OCI-M1 (cell line): Measurements from ENCODE around the gene GGT6.

Experiments
- DNase-seq: peaks from one replicate; lab custom pipeline; 2025; lab: John Stamatoyannopoulos, UW

Gene GGT6

DNA sequence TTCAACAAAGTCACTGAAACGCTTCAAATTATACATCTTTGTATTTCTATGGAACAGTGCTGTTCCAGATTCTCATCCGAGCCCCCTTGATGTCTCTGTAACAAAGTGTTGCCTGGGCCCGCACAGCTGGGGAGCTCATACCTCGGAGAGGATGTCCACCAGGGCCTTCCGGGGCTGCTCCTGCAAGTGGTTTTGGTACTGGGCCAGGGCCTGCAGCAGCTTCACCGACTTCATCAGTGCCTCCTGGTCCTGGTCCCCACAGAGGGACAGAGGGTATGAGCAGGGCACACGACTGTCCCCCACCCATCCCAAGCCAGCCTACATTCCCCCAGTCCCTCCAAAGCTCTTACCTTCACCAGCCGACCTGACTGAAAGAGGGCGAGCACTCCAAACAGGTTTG, 6.7 kb downstream of the GGT6 start:
- no peak for DNase-seq

DNA sequence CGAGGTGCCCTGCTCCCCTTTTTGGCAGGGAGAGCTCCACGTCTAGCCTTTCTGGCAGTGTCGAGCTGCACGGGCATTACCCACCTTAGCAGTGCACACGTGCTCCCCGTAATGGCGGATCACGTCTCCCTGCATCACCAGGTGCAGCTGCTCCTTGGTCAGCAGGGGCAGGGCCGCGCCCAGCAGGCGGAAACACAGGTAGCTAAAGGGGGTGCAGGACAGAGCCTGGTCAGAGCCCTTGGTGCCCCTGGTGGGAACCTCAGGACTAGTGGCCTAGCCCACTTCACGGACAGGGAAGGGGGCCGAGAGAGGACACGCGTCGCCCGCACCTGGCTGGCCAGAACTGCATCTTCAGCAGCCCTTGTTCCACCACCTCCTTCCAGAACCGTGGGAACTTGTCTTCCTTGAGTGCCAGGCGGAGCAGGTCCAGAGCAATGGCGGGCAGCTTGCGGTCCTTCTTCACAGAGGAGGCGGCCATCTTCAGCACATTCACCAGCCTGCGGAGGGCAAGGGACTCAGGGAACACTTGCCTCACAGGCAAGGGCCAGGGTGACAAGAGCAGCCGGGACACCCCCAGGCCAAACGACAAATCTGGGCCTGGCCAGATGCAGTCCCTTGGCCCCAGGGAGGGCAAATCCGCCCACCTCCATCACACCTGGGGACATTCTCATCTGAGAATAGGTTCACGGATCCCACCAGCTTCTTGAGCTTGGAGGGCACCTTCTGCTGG, 8.4 kb downstream of the GGT6 start:
- DNase-seq: no peak

DNA sequence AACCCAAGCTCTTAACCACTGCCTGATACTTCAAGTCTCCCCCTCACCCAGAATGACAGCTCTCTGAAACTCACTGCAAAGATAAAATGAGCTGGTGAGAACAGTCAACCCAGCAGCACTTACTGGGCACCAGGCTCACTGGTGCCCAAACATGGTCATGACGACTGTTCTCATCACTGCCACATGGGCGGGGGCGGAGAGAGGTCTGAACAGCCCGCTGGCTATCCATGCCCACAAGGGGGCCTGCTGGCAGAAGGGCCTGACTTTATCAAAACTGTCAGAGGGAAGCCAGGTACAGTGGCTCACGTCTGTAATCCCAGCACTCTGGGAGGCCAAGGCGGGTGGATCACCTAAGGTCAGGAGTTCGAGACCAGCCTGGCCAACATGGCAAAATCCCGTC, 9.2 kb downstream of the GGT6 start:
- no peak for DNase-seq

DNA sequence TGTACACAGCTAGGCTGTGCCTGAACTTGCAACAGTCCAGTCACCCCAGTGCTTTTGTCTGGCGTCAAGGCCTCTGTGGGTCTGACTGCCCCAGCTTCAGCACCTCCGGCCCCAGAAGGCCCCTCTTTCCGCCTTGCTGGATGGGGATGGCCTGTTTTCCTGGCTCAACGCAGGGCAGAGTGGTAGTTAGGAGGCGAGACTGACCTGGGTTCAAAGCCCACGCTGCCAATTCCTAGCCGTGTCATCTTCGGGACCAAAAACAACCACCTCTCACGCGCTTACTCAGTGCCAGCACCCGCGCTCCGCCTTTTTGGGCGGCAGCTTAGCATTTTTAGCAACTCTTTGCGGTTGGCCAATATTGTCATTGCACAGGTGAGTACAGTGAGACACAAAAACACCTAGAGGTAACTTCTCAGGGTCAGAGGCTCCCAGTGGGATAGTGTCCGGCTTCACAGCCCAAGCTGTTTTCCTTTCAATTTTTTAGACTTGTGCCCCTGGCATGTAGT, 9.8 kb downstream of the GGT6 start:
- no peak for DNase-seq

DNA sequence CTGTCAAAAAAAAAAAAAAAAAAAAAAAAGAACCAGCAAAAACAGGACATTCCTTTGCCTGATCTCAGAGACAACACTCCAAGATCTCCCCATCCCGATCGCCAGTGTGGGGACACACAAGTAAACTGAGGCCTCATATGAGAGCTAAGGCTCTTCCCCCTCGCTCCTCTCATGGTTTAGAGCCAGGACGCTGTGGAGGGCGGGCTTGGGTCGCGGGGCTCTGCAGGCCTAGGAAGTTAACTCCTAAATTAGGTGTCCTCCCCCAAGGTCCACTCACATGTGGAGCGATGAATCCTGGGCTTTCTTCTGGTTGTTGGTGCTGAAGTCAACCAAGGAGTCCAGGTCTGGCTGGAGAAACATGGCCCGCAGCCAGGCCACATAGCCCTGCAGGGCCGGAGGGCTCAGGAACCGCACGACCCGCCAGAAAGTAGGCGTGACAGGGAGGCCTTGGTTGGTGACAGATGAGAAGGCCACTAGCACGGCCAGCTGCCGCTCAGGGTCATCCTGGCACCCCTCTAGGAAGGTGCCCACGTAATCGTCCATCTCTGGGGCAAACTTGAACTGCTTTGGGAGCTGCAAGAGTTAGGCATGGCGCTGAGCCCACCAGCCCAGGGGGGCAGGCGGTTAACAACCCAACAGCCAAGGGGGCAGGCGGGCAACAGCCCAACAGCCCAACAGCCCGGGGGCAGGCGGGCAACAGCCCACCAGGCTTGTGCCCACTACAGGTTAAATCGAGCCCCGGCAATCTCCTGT, 10.4 kb downstream of the GGT6 start:
- DNase-seq: no peak

DNA sequence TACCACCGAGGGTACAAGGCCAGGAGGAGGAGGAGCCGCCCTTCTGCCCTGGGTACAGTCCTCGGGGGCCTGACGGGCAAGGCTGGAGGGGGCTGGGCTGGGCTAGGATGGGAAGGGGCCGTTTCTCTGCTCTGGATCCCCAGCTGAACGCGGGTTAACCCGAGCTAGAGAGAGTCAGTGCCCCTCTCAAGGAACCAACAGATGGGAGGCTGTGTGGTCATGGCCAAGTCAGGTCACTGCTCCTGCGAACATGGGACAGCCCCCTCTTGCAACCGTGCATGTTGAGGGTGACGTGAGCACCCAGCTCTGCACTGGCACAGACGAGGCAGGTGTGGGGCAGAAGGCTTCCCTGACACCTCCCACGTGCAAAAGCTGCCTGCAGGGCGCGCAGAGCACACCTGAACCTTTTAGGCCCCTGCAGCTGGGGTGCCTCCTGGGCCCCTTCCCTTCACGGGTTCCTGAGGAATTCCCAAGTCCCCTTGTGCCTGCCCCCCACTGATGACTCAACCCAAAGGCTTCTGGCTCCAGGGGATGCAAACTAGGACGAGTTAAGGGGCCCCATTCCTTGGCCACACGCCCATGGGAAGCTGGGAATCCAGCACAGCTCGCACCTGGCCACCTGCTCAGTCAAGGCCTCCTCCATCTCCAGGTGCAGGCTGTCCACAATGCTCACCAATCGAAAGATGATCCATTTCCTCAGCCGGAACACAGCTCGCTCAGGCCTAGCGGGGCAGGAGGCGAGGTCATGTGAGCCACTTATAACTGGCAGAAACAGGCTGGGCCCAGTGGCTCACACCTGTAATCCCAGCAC, 11.5 kb downstream of the GGT6 start:
- no peak for DNase-seq

DNA sequence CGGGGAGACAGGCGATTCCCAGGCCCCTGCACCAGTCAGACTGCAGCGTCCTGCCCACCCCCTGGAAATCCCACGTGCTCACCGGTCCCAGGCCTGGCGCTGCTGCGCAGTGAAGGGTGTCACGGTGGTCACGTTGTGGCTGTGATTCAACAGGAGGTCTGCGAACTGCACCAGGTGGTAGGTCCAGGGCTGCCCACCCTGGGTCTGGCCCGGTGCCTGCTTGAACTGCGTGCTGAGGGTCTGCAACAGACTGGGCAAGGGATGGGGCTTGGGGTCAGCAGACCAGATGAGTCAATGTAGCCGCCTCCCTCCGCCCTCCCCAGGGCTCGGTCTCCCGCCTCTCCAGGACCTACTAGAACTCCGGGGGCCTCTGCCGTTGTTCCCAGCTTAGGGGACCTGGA, 12.3 kb downstream of the GGT6 start:
- DNase-seq: no peak

DNA sequence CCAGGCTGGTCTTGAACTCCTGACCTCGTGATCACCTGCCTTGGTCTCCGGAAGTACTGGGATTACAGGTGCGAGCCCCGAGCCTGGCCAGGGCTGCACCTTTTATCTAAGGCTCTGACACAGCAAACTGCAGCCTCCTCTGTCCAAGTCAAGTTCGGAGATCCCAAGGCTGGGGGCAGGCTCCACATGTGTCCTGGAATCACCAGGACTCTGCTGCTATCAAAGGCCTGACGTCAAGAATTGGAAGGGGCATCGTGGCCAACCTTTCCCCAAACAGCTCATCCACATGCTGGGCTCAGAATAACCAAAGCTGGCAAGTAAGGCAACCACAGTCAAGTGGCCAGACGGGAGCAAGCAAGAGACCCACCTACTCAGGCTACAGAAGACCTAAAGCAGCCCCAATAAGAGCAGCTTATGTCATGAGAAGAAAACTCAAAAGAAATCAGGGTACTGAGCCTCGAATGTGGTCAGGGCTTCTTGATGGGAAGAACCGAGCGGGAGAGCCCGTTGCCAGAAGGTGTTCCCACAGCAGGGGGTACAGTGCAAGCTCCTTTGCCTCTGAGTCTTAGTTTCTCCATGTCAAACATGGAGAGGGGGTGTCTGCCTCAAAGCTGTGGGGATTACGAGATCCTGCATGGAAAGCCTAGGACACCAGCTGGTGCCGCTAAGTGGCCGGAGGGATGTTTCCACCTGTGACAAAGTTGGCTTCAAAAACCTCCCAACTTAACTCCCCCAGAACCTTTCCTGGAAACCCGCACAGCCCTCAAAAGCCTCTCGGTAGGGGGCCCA, 13.1 kb downstream of the GGT6 start:
- no peak for DNase-seq

DNA sequence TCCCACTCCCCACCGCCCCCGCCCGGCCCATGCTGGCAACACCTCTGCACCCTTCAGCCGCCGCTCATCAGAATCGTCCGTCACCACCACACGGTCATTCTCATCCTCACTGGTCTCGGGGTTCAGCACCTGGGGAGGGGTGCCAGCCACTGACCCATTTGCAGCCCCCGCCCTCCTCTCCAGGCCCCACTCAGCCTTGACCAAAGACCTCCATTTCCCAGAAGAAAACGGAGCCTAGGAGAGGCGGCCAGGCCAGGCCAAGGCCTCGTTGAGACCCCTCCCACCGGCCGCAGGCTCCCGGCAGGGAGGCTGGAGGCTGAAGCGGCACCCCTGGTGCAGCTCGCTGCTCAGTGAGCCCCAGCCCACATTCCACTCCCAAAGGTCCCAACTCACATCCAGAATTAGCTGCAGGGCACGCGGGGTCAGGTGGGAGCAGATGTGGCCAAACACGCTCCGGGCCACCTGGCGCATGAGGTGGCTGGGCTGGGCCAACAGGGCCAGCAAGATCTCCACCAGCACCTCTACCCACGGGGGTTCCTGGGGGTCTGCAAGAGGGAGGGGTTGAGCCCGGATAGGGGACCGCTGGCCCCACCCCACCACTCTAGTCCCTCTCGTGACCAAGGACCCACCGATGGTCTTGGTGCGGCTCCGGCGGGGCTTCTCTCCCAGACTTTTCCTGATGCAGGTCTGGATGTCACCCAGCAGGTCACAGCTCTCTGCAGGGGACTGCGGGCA, 15.0 kb downstream of the GGT6 start:
- DNase-seq: no peak

DNA sequence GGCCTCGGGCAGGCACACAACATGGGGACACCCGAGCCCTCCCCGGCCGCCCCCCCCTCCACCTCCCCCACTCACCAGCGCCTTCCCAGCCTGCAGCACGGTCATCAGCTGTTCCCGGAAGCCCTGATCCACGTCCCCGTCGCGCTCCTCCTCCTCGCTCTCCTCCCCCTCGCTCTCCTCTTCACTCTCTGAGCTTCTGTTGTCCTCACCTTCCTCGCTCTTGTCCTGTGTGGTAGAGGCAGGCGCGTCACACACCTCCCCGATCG, 15.5 kb downstream of the GGT6 start:
- no peak for DNase-seq

DNA sequence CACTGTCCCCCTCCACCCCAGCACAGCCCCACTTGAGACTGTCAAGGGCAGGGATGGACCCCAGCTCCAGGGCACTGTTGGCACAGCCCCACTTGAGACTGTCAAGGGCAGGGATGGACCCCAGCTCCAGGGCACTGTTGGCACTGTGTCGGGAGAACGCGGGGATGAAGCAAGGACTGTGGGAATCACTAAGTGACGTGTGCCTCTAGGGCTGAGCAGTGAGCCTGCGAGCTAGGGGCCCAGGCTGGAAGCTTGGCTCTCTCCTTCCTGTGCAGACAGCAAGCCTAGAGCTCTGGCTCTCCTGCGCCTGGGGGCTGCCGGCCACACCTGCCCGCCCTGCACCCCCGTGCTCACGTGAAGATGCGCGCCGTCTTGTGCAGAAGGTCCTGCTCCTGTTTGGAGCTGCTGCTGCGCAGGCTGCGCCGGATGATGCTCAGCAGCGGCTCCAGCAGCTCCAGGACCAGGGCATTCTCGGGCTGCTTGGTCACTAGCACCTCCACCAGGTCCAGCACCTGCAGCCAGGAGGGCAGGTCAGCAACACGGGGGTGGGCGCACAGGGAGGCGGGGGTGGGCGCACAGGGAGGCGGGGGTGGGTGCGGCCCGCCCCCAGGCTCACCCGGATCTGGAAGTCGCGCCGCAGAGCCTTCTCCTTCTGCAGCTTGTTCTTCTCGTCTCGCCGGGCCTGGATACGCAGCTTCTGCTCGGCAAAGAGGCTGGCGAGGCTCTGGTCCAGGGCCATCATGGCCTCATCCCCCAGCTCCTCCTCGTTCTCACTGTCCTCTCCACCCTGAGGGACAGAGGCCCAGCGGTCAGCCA, 16.0 kb downstream of the GGT6 start:
- DNase-seq: no peak

DNA sequence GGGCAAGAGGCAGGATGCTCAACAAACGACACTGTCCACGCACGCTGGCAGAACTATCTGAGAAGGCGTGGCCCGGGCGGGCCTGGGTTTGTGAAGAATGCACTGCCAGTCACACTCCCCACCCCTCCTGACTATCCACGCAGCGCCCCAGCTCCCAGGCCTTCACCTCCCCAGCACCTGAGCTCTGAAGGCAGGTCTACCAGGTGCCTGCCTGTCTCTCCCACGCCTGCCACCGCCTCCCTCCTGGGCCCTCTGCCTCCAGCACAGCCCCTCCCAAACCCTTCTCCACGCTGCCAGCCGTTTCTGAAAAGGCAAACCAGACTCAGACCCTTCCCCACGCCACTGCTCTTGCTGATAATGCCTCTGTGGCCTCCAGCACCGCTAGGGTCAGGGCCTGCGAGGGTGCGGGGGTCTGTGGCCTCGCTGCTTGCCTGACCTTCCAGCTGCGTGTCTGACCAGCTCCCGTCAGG, 16.8 kb downstream of the GGT6 start:
- DNase-seq: no peak

DNA sequence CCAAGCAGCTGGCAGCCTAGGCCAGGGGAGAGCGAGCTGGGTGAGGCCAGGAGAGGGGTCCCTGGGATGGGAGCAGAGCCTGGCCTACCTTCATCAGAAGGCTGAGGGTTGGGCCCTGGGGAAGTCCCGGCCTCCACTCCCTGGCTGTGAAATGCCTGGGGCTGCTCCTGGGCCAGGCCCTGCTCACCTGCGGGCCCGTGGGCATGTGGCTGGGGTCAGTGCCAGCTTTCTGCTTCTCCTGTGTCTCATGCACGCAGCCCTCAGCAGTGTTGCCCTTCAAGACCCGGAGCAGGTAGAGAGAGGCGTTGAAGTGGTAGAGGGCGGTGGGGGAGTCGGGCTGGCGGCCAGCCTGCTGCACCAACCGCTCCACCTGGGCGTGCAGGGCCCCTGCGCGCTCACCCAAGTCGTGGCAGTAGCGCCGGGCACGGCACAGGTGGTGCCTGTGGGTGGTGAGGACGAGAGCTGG, 17.6 kb downstream of the GGT6 start:
- no peak for DNase-seq

DNA sequence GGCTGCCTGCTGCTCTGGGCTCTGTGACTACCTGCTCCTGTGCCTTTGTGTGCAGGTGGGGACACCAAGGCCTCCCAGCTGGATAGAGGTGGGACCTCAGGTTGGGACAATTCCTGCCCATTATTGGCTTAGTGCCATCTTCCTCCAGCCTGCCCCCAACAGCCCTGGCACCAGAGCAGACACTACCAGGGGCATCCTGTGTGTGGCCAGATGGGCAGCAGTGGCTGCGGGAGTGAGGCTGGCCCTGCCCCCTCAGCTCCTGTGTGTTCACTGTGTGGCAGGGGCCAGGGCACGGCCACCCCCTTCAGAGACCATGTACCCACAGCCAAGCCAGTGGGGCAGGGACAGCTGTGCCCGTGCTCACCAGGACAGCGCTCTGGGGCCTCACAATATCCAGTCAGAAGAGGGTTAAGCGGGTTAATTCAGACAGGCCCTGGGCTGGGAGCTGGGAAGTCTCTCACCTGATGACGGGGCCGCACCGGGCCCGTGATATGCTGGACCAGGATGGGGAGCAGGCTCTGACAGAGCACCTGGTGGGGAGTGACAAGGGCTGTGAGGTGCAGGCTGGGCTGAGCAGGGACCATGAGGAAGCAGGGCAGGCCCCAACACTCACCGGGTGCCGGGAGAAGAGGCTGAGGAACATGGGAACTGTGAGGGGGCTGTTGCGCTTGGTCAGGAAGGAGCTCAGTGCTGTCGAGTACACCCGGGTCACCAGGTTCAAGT, 18.2 kb downstream of the GGT6 start:
- DNase-seq: no peak

DNA sequence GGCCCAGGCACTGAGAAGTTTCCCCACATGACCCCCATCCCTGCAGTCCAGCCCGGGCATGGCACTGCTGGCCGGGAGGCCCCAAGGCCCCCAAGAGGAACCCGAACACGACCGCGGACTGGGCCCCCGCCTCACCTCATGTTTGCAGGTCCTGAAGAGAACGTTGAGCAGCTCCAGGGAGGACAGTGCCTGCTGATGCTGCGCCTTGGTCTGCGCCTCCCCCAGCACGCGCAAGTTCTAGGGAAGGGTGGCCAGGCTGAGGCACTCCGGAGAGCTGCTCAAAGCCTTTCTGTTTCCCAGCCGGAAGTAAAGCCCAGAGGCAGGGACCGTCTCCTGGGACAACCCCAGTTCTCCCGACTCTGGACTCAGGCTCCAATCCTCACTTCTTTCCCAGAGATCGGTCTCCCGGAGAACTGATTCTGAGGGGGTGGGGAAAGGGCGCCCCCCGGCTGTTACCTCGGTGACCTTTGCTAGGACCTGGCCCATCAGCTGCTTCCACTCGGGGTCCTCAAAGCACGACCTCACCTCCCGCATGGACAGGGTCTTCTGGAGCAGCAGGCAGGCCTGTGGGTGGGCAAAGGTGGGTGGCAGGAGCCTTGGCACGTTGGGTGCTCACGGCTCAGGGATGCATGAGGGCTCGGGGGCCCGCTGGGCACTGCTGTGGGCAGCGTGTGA, 18.9 kb downstream of the GGT6 start:
- DNase-seq: no peak

DNA sequence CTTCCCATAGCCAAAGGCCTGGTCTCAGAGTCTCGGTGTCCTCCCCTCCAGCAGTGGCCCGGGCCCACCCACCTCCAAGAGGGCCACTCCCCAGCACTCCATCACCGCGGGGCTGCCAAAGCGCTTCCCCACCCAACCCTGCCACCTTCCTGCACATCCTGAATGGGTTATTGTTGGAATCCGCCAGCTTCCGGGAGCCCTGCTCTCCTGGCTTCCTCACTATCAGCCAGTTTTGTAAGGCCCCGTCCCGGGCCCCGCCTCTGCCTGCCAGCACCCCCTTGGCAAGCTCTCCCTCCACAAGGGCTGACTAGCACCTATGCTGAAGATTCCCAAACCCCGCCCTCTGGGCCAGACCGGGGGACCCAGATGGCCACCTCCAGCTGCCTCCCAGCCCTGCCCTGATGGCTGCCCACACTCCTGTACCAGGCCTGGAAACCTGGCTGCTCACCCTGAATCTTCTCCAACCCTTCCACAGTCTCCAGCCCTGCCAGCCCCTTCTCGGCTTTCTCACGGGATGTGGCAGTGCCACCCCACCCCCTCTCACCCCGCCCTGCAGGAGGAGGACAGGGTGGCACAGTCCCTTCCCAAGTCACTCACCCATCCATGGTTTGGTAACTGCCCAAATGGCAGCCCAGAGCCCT, 19.6 kb downstream of the GGT6 start:
- no peak for DNase-seq

DNA sequence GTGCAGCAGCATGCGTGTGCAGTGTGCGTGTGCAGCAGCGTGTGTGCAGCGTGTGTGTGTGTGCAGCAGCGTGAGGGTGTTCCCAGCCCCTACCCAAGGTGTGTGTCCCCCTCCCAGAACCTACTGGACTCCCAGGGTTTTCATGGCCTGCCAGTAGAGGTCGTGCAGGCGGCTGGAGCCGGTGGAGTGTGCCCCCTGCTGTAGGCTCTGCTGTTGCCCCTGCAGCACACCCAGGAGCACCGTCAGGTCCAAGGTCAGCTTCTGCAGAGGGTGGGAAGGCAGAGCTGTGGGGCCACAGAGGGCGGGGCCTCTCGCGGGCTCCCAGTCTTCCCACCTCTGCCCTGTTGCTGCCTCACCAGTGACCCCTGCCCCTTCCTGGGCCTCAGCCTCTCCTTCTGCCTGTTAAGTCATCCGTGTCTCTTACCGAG, 20.1 kb downstream of the GGT6 start:
- DNase-seq: no peak

DNA sequence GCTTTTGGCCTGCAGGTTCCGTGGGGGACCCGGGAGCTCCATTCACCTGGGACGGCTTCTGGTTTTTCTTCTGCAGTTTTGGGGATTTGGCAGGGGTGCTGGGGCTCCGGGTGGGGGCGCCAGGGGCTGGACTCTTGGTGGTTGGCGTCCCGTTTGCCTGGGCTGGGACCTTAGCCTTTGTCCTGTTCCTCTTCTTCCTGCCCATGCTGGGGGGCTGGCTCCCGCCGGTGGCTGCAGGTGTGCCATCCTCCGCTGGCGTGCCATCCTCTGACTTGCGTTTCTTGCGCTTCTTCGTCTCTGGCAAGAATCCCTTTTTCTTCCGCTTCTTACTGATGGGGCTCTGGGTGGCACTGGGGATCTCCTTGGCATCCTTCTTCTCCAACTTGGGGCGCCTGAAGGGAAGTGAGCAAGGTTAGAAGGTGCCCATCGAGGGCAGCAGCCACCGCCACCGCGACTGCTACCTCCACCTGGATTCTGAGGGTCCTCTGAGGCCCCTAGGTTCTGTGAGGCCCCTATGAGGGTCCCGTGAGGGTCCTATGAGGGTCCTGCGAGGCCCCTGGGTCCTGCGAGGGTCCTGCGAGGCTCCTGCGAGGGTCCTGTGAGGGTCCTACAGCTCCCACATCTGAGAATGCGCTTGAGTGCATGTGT, 20.7 kb downstream of the GGT6 start:
- no peak for DNase-seq
